Naive B cell (primary cell): ENCODE measurements around the gene WDR7. TPM values are rescaled to one million over a fixed set of nuclear protein-coding genes. Genes with fewer than 3 reads are reported as not detected.
"Not testable (repeated sequence)": the region's sequence is repeated elsewhere in the genome, so short reads cannot be mapped to it uniquely, and the experiment has no call there.

Experiments used
- ATAC-seq, 2 donors: fragments of 150-1000 bp; cut with Tn5 transposase; 2 replicates each; pipeline ENCODE4 v1.10.0; 2021; ENCODE audit warnings: low read depth in 2 of 2, mild to moderate bottlenecking in 2 of 2, moderate library complexity in 2 of 2
- DNase-seq: peaks from one replicate; pipeline ENCODE4 v3.0.0; 2022
- H3K27ac Mint-ChIP-seq, 6 donors: one replicate each; pipeline ENCODE4 v1.8.0; 2020 to 2022; ENCODE audit warnings: mild to moderate bottlenecking in 6 of 6, mixed read lengths in 6 of 6, moderate library complexity in 5 of 6, inconsistent platforms in 2 of 6
- H3K27me3 Mint-ChIP-seq, 3 donors: one replicate each; pipeline ENCODE4 v1.8.0; 2021 to 2022; ENCODE audit warnings: mixed read lengths in 3 of 3, mild to moderate bottlenecking in 1 of 3
- H3K36me3 Mint-ChIP-seq, 2 donors: one replicate each; pipeline ENCODE4 v1.8.0; 2020 to 2022; ENCODE audit warnings: mixed read lengths in 2 of 2, inconsistent platforms in 1 of 2, mild to moderate bottlenecking in 1 of 2
- H3K4me1 Mint-ChIP-seq, 3 donors: one replicate each; pipeline ENCODE4 v1.8.0; 2020 to 2022; ENCODE audit warnings: mixed read lengths in 3 of 3, inconsistent platforms in 1 of 3, mild to moderate bottlenecking in 1 of 3, moderate library complexity in 1 of 3
- H3K4me3 Mint-ChIP-seq, 8 donors: one replicate each; pipeline ENCODE4 v1.8.0; 2020 to 2022; ENCODE audit warnings: mild to moderate bottlenecking in 8 of 8, mixed read lengths in 8 of 8, moderate library complexity in 8 of 8, inconsistent platforms in 2 of 8
- H3K9me3 Mint-ChIP-seq, 7 donors: one replicate each; pipeline ENCODE4 v1.8.0; 2020 to 2022; ENCODE audit warnings: mixed read lengths in 7 of 7, mild to moderate bottlenecking in 5 of 7, inconsistent platforms in 2 of 7, moderate library complexity in 1 of 7
- polyA plus RNA-seq, 6 donors: library from polyadenylated mRNA; unstranded; fragments of 300-500 nt; fragmentation: Illumina TruSeq; gene quantifications; one replicate each; pipeline ENCODE4 v1.2.3, GENCODE V29; 2021; ENCODE audit warnings: low read depth in 6 of 6

WDR7 gene
- polyA plus RNA-seq, 6 donors from 2014 or later: 14.7 to 24.7 (median 21.6) TPM

DNA sequence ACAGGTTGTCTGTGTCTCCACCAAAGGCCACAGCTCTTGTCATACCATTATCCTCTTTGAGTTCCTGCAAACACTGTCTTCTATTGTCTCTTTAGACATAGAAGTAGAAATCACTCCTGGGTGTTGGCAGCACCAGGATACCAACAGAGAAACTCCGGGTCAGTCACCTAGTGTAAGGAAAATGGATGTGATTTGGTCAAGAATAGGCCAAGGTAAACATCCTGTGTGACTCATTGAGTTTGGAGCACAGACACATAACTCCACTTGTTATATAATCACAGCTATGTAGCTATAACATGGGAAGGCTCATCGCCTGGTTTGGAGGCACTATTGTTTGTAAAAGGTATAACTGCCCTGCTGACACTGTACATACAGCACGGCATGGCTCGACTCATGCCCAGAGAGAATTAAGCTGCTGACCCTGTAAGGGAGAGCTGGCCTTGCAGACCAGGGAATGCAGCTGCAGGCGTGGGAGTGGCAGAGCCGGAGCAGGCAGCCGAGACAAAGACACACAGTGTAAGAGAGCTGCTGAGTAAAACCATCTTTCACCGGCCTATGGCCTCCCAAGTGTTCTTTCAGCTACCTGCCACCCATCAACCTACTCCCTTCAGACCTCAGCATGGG is 9.3 kb upstream of the WDR7 start:
- H3K27ac Mint-ChIP-seq: no peak overlapping the region

DNA sequence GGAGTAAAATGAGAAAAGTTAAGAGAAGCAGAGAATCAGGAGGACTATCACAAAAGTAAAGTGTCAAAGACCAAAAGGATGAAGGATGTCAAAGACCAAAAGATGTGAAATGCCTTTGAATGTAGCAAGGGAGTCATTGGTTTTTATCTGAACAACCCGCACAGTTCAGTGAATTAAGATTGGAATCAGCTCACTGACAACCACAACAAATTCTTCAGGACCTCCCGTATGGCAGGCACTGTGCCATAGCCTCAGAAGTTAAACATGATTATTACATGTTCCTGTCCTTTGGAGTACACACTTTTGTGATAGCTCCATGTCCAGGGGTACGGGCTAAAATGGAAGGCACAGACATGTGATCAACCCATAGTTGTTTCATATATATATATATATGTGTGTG is 7.8 kb upstream of the WDR7 start:
- Mint-ChIP-seq H3K4me3 (peak overlapping the region in 1 of 8 donors; percentile 12), H3K4me1 (peaks cover 9 to 11% (median 11%) of the 10 kb centered on the region in 3 donors), H3K9me3 (peaks cover 0 to 3% (median 0%) of the 10 kb centered on the region in 7 donors), H3K27me3 (no peaks in the 10 kb centered on the region), H3K27ac (no peak overlapping the region), H3K36me3 (peaks cover 4 to 7% of the 10 kb centered on the region in 2 donors)
- ATAC-seq (no peak), DNase-seq (no peak)

More for the DNA sequence above, 9.3 kb upstream of the WDR7 start:
- Mint-ChIP-seq H3K4me1 (peaks cover 19 to 24% (median 22%) of the 10 kb centered on the region in 3 donors), H3K4me3 (peak overlapping the region in 1 of 8 donors; percentile 64), H3K27me3 (no peaks in the 10 kb centered on the region), H3K36me3 (peaks cover 4 to 14% of the 10 kb centered on the region in 2 donors), H3K9me3 (peaks cover 0 to 3% (median 1%) of the 10 kb centered on the region in 7 donors)
- ATAC-seq (no peak), DNase-seq (no peak)

DNA sequence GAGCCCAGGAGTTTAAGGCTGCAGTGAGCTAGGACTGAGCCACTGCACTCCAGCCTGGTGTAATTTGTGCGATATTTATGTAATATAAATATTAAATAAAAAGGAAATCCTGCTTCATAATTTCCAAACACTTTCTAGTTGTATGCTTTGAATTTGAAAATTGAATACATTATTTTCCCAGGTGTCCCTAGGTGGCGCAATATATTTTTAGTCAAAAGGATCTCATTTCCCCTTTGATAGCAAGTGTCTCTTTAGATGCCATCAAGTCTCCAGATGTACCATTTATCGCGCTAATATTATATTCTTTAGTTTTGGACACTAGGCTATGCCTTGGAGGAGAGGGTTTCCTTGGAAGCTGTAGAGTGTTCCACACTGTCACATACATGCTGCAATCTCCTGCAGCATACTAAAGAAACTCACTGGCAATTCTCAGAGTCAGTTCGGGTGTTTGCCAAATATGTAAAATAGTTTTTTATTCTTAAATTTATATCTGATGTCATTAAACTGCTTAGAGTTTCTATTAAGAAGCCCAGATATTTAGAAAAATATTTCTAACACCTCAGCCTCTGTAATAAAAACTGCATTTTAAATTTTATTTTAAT is 5.6 kb upstream of the WDR7 start:
- peaks cover 1 to 6% (median 3%) of the 10 kb centered on the region in 3 donors for H3K4me1 Mint-ChIP-seq
- ATAC-seq (peak in 1 of 2 donors; percentile 36), DNase-seq (no peak)
- no peak overlapping the region for H3K27ac Mint-ChIP-seq
- H3K4me3 Mint-ChIP-seq: no peak overlapping the region
- H3K27me3 Mint-ChIP-seq: no peaks in the 10 kb centered on the region
- H3K9me3 Mint-ChIP-seq: no peaks in the 10 kb centered on the region
- H3K36me3 Mint-ChIP-seq: no peaks in the 10 kb centered on the region

DNA sequence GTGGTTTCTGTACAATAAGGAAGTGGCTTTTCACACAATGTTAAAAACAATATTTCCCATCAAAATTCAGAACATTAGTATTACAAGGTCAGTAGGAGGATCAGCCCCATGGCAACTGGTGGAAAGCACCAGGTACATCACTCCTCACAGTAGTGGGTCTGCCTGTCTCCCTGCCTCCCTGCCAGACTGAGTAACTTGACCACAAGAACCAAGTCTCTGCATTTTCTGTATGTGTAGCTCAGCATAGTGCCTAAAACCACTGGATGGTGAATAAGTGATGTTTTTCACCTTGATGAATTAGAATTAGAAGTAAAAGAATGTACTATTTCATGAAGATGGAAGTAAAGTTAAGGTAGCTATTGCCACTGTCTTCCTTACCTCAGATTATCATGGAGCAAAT is 4.1 kb upstream of the WDR7 start:
- Mint-ChIP-seq H3K4me1 (peaks cover 14 to 22% (median 19%) of the 10 kb centered on the region in 3 donors), H3K9me3 (peaks cover 0 to 4% (median 0%) of the 10 kb centered on the region in 7 donors), H3K27ac (no peak overlapping the region), H3K4me3 (no peak overlapping the region), H3K27me3 (no peaks in the 10 kb centered on the region), H3K36me3 (peaks cover 0 to 5% of the 10 kb centered on the region in 2 donors)
- ATAC-seq (no peak), DNase-seq (no peak)

DNA sequence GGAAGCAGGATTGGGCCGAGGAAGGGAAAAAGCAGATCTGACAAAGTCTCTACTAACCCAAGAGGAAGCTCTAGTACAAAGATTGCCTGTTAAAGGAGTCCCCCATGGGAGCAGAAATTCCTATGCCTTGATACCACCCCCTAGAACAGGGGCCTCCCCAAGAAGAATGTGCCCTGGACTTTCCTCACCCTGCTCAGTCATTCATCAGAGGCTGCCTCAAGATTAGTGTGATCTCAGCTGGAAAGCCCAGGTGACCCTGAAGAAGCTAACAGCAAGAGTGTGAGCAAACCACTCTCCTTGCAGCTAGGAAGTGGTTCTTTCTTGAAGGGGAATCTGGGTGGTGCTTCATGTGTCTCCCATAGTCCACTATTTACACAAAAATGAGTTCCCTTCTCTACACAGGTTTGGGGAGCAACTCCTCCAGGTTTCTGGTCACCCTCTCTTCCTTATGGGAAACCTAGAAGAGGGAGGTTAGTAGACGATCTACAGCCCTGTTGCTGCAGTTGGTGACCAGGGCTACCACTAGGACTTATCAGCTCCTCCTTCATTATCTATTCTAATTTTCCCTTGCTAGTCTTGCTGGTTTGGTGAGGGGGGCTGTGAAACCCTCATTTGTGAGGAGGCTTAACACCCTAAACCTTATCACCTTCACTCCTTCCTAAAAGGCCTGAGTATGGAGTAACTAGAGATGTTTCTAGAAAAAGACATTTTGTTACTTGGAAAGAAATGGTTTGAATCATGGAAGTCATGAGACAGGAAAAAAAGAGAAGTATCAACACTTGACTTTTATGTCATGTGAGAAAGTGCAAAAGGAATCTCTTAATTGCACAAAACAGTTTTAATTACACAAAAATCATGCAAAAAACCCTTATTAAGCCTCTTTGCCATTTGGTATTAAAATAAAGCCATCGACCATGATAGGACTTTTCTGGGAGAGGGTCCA is 2.9 kb upstream of the WDR7 start:
- Mint-ChIP-seq H3K27ac (peak overlapping the region in 2 of 6 donors; percentile 49 to 72), H3K9me3 (peaks cover 0 to 4% (median 0%) of the 10 kb centered on the region in 7 donors), H3K4me1 (peaks cover 22 to 32% (median 27%) of the 10 kb centered on the region in 3 donors), H3K36me3 (peaks cover 0 to 5% of the 10 kb centered on the region in 2 donors), H3K4me3 (peak overlapping the region in 2 of 8 donors; percentile 16 to 20), H3K27me3 (no peaks in the 10 kb centered on the region)
- no peak for ATAC-seq
- no peak for DNase-seq

DNA sequence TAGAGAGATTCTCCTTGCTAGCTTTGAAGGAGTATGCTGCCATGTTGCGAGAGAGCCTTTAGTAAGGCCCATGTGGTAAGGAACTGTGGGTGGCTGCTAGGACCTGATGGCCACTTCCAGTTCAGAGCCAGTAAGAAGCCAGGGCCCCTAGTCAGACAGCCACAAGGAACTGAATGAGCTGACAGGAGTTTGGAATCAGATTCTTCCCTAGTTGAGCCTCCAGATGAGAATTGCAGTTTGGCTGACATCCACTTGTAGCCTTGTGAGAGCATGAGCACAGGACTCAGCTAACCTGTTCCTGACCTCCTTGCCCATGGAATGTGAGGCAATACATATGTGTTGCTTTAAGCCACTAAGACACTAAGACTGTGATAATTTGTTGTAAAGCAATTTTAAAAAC is 1.2 kb upstream of the WDR7 start:
- no peak overlapping the region for H3K27ac Mint-ChIP-seq

DNA sequence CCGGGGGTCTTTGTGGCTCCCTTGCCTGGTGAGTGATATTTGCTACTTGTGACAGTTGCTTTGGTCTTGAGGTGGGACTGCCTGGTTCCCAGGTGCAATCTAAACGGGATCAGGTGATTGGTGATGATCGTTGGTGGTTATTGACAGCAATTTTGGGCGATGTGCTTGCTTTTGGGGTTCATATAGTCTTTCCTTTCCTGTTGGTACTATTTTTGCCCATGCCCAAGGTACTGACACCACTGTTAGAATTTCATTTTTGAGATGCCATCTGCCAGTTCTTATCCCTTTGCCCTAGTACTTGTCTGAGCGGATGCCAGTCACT is 573 bp downstream of the WDR7 start:
- Mint-ChIP-seq H3K9me3 (peaks cover 0 to 4% (median 0%) of the 10 kb centered on the region in 7 donors), H3K36me3 (peaks cover 0 to 5% of the 10 kb centered on the region in 2 donors), H3K27me3 (no peaks in the 10 kb centered on the region), H3K27ac (peak overlapping the region; percentile 84 to 96 (median 92)), H3K4me3 (peak overlapping the region; percentile 90 to 99 (median 94)), H3K4me1 (peaks cover 37 to 54% (median 48%) of the 10 kb centered on the region in 3 donors)
- no peak for ATAC-seq
- DNase-seq: no peak

More for the DNA sequence above, 1.2 kb upstream of the WDR7 start:
- Mint-ChIP-seq H3K27me3 (no peaks in the 10 kb centered on the region), H3K4me3 (peak overlapping the region in 4 of 8 donors; percentile 76 to 98 (median 92)), H3K4me1 (peaks cover 32 to 43% (median 42%) of the 10 kb centered on the region in 3 donors), H3K9me3 (peaks cover 0 to 4% (median 0%) of the 10 kb centered on the region in 7 donors), H3K36me3 (peaks cover 0 to 5% of the 10 kb centered on the region in 2 donors)
- DNase-seq (no peak), ATAC-seq (no peak)

DNA sequence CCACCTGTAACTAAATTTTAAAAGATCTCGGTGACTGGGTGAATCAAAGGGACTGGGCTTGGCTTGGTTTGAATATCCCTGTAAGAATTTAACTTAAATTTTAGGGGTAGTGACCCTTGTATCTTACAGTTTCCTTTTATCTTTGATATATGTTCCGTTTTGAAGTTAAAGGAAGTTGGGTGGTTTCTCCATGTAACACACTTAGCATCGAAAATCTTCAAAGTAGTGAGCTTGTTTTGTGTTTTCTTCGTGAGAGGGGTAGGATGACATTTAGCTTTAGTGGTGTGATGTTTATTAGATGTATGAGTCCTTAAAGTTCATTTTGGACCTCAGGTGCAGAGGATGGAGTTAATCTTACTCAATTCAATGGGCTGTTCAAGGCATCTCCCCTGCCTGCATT is 1.6 kb downstream of the WDR7 start:
- peak overlapping the region in 6 of 8 donors; percentile 20 to 97 (median 74) for H3K4me3 Mint-ChIP-seq
- peaks cover 0 to 5% of the 10 kb centered on the region in 2 donors for H3K36me3 Mint-ChIP-seq
- DNase-seq: no peak
- ATAC-seq: no peak
- peaks cover 0 to 4% (median 0%) of the 10 kb centered on the region in 7 donors for H3K9me3 Mint-ChIP-seq
- H3K27me3 Mint-ChIP-seq: no peaks in the 10 kb centered on the region
- H3K4me1 Mint-ChIP-seq: peaks cover 37 to 54% (median 48%) of the 10 kb centered on the region in 3 donors
- peak overlapping the region in 3 of 6 donors; percentile 0 to 42 (median 16) for H3K27ac Mint-ChIP-seq

DNA sequence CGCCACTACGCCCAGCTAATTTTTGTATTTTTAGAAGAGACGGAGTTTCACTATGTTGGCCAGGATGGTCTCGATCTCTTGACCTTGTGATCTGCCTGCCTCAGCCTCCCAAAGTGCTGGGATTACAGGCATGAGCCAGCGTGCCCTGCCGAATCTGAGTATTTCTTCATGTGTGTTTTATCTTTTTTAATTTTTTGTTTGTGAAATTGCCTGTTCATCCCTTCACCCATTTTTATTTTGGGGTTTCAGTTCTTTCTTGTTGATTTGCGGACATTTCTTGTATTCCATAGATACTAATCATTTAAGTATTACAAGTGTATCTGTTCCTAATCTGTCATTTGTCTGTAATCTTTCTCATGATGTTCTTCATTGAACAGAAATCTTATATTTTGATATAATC is 3.1 kb downstream of the WDR7 start:
- not testable (repeated sequence) for H3K27me3 Mint-ChIP-seq, ATAC-seq, DNase-seq, H3K9me3 Mint-ChIP-seq, H3K27ac Mint-ChIP-seq, H3K36me3 Mint-ChIP-seq
- peaks cover 42 to 54% (median 51%) of the 10 kb centered on the region in 3 donors for H3K4me1 Mint-ChIP-seq
- peak overlapping the region in 2 of 8 donors; percentile 37 to 70 for H3K4me3 Mint-ChIP-seq

DNA sequence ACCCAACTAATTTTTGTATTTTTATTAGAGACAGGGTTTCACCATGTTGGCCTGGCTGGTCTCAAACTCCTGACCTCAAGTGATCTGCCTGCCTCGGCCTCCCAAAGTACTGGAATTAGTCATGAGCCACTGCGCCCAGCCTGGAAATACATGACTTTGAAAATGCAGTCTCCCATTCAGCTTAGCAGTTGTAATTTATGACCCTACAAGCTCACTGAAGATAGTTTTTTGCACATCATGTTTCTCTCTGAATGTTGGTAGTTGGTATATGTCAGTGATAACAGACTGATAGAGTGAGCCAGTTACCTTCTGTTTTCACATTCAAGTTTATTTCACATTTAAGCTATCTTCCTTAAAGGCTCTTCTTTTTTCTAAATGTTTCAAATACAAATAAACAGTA is 7.1 kb downstream of the WDR7 start:
- ATAC-seq (no peak), DNase-seq (no peak)
- Mint-ChIP-seq H3K27me3 (no peaks in the 10 kb centered on the region), H3K4me3 (no peak overlapping the region), H3K4me1 (peaks cover 28 to 36% (median 32%) of the 10 kb centered on the region in 3 donors), H3K9me3 (no peaks in the 10 kb centered on the region), H3K36me3 (peaks cover 4 to 13% of the 10 kb centered on the region in 2 donors), H3K27ac (no peak overlapping the region)

DNA sequence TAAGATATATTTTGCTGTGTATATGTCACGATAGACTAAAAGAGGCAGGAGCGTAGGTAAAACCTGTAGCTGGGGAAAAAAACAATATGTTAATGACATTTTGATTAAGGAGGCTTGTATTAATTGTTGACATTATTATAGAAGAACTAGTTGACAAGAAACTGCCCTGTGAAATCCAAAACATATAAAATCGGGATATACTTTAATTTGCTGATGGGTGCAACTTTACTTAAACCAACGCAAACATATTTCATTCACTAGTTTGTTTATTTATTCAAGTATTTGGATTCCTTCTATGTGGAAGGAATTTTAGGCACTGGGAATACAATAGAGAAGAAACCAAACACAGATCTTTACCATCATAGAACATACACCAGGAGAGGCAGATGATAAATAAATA is 8.0 kb downstream of the WDR7 start:
- DNase-seq: no peak
- no peaks in the 10 kb centered on the region for H3K27me3 Mint-ChIP-seq
- H3K27ac Mint-ChIP-seq: no peak overlapping the region
- peaks cover 4 to 13% of the 10 kb centered on the region in 2 donors for H3K36me3 Mint-ChIP-seq
- no peaks in the 10 kb centered on the region for H3K9me3 Mint-ChIP-seq
- H3K4me1 Mint-ChIP-seq: peaks cover 21 to 32% (median 26%) of the 10 kb centered on the region in 3 donors
- H3K4me3 Mint-ChIP-seq: no peak overlapping the region
- no peak for ATAC-seq

DNA sequence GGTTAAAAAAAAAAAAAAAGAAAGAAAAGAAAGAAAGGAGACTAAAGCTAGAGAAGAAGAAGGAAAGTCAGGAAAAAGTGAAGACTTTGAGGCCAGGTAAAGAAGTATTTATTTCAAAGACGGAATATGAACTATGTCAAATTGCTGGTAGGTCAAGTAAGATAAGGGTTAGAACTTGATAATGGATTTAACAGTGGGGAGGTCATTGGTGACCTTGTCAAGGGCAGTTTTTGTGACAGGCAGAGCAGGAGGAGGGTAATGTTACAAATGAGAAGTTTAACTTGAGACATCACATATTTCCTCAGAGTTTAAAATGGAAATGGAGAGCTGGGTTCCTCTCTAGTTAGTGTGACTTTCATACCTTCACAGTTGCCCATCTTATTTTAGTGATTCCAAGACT is 9.5 kb downstream of the WDR7 start:
- Mint-ChIP-seq H3K36me3 (peaks cover 4 to 13% of the 10 kb centered on the region in 2 donors), H3K27me3 (no peaks in the 10 kb centered on the region), H3K27ac (peak overlapping the region in 2 of 6 donors; percentile 16 to 70), H3K4me3 (no peak overlapping the region), H3K4me1 (peaks cover 10 to 24% (median 12%) of the 10 kb centered on the region in 3 donors), H3K9me3 (no peaks in the 10 kb centered on the region)
- ATAC-seq: no peak
- DNase-seq: no peak

DNA sequence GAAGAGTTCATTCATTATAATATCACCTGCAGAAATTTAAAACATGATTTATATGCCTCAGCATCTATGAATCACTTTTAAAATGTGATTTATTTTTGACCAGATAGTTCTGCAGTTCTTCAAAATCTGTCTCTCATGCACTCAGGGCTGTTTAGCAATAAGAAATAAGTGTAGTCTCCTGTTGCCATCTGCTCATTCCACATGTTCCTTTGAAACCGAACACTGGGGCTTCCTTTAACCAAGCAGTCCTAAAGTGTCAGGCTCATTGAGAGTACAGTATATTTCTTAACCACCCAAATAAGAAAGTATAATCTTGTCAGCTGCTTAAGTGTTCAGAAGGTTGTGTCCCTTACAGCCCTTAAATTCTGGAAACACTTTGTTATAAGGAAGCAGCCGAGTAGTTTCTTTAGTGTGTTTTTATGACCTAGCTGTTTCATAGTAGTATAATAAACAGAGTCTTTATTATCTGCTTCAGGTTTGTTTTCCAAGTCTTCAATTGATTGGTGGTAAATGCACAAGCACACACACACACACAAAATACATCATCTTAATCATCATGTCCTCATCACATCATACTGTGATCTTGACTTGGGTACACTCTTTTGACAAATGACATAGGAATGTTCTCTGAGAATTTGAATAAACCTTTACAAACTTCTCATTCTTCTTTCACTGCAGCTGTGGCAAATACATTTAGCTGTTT is 10.4 kb downstream of the WDR7 start:
- no peaks in the 10 kb centered on the region for H3K27me3 Mint-ChIP-seq
- DNase-seq (no peak), ATAC-seq (no peak)
- H3K27ac Mint-ChIP-seq: peak overlapping the region in 1 of 6 donors; percentile 13
- H3K9me3 Mint-ChIP-seq: no peaks in the 10 kb centered on the region
- peaks cover 6 to 27% (median 11%) of the 10 kb centered on the region in 3 donors for H3K4me1 Mint-ChIP-seq
- peaks cover 4 to 13% of the 10 kb centered on the region in 2 donors for H3K36me3 Mint-ChIP-seq
- H3K4me3 Mint-ChIP-seq: no peak overlapping the region
